Frontal cortex (tissue), 4 donors: Measurements from ENCODE around the gene KCNQ4. TPM values are rescaled to one million over a fixed set of nuclear protein-coding genes. Genes with fewer than 3 reads are reported as not detected.

Source experiments
- DNase-seq, 2 donors: peaks; one replicate each; pipeline ENCODE4 v3.0.0; 2012; ENCODE audit warnings: low spot score in 2 of 2
- FAIRE-seq: peaks from 2 replicates; lab custom pipeline; 2012; peaks lifted over from hg19 to GRCh38; lab: Jason Lieb, UNC
- total RNA-seq: library from RNA; depleted of rRNA; stranded (reverse); fragments of >200 nt; gene quantifications from one replicate; pipeline ENCODE4 v1.2.3, GENCODE V29; 2014
- donor health status: control.
- donor health status: control.
- donor health status: control.

The KCNQ4 gene
- total RNA-seq, 1 donor from 2014 or later = 1.2 TPM

- DNase-seq = no peak
- FAIRE-seq = no peak
Observed at GRCh38 chr1:40773748-40774265, 9.8 kb upstream of the KCNQ4 start.

GRCh38 chr1:40774266-40774998 is 9.2 kb upstream of the KCNQ4 start:
- FAIRE-seq (no peak), DNase-seq (no peak)

DNA sequence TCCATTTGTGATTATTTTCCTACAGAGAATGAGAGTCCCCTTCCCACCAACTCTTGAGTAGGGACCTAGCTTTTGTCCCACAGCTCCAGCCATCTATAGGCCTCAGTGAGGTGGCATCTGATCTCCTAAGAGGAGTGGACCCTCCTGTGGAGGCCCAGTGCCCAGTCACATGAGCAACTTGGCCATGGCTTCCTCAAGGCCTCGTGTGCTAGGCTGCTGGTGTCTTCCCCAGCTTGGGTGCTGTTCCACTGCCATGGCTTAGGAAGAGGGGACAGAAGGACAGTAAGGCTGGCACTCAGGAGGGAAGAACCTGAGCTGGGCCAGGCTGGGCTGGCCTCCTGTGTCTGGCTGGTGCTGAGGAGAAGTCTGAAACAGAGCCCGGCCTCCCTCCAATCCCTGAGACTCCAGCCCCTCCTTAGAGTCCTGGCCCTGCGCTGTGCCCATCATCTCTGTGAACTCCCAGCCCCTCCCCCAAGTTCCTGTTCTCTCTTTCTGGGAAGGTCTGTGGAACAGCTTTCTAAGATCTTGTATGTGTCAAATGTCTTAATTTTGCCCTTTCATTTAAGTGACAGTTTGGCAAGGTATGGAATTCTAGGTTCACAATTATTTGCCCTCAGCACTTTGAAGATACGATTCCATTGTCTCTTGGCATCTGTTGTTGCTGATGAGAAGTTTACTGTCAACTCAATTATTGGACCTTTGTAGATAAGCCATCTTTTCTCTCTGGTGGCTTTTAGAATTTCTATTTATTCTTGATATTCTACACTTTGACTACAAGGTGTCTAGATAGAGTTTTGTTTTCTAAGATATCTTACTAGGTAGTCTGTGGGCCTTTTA is 7.1 kb upstream of the KCNQ4 start:
- DNase-seq (no peak), FAIRE-seq (no peak)

DNA sequence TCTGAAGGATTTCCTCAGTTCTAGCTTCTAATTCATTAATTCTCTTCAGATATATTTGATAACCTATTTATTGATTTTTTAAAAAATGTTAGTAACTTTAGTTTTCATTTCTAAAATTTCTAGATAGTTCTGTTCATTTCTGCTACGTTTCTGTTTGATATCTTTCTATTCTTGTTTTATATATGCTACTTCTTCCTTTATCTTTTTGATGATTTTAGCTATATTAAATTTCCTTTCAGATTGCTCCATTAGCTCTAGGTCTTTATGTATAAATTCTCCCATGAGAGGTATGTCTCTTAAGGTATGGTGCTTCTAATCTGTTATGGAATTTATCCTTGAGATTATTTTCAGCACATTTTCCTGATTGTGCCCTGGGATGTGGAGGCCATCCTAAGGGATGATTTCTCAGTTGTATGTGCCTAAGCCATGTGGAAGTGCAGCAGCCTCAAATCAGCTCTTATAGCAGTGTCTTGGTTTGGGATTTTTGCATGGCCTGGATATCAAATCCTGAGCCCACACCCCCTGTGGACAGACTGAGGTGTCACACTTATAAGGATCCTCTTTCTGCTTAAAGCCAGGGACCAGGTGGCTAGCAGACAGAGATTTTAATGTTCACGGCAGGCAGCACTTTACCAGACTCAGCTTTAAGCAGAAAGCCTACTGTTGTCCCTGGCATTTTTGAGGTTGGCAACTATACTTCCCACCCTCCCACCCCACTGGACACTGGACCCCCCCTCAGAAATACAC is 6.2 kb upstream of the KCNQ4 start:
- DNase-seq = no peak
- no peak for FAIRE-seq

DNA sequence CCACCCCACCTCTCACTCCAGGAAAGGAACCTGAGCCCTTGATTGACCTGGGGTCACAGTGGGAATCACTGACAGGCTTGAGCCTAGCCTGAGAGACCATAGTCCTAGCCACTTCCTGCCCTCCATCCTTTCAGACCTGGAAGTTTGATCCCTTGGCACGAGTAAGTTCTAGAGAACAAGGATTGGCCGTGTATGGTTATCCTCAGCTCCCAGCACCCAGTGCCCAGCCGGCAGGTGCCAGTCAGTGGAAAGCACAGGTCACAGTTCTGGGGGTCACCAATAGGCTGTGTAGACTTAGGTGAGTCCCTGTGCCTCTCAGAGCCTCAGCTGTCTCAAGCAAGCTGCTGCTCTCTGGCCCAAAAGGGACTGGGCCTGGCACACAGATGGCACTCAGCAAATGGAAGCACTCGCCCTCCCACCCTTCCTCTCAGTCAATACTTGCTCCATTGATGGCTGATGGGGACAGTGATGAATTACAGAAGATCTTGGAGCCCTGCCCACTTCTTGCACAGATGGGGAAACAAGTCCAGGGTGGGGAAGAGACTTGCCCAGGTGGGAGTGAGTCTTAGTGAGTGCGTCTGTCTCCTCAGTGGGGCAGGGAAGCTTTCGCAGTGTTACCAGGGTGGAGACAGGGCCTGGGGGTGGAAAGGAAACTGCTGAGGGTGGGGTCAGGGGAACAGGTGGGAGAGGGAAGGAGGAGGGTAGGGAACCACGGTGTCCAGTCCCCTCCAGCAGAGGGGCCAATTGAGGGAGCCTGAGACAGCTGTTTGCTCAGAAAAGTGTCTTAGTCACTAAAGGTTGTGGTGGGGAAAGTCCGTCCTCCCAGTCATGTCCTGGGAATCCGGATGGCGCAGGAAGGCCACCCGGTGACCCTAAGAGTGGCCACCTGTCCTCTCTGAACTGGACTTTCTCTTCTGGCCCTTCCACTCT is 2.6 kb upstream of the KCNQ4 start:
- DNase-seq = no peak
- no peak for FAIRE-seq

- DNase-seq (no peak), FAIRE-seq (no peak)
Observed at GRCh38 chr1:40781608-40781971, 2.0 kb upstream of the KCNQ4 start.

GRCh38 chr1:40782371-40782956 is 1.1 kb upstream of the KCNQ4 start:
- no peak for FAIRE-seq
- DNase-seq = no peak

GRCh38 chr1:40784141-40784770 is 669 bp downstream of the KCNQ4 start:
- FAIRE-seq = no peak
- peak; percentile 61 to 62 for DNase-seq

DNA sequence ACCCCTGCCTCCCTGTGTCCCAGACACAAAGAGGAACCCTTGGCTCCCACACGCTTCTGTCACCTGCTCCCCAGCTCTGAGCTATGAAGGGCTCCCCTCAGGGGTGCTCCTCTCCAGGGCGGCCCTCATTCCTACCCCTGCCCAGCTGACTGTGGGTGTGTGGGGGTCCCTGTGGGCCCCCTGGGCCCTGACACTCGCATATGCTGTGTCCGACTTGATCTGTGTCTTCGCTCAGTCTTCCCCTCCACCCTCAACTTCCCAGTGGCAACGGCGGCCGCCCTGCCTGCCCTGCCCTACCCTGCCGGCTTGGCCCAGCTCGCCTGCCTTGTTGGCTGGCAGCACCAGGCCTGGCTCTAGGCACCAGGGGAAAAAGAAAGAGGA is 1.2 kb downstream of the KCNQ4 start:
- DNase-seq (no peak), FAIRE-seq (no peak)

- FAIRE-seq (no peak), DNase-seq (no peak)
Observed at GRCh38 chr1:40785446-40785845, 1.9 kb downstream of the KCNQ4 start.

GRCh38 chr1:40786171-40786994 is 2.8 kb downstream of the KCNQ4 start:
- no peak for FAIRE-seq
- DNase-seq = no peak

- no peak for FAIRE-seq
- DNase-seq = no peak
Observed at GRCh38 chr1:40786995-40787705, 3.6 kb downstream of the KCNQ4 start.

- no peak for DNase-seq
- FAIRE-seq = no peak
Observed at GRCh38 chr1:40787737-40788560, 4.4 kb downstream of the KCNQ4 start.

GRCh38 chr1:40788561-40789341 is 5.2 kb downstream of the KCNQ4 start:
- no peak for FAIRE-seq
- no peak for DNase-seq

GRCh38 chr1:40789342-40789598 is 5.7 kb downstream of the KCNQ4 start:
- FAIRE-seq = no peak
- no peak for DNase-seq
